Effector memory CD8-positive, alpha-beta T cell (primary cell): Measurements from ENCODE around the gene BCL2L15.
A peak's percentile ranks its signal among the peaks of the same experiment; 100 is the strongest.

ENCODE experiments used
- ATAC-seq: fragments of 150-1000 bp; cut with Tn5 transposase; replicated peaks from 2 replicates; pipeline ENCODE4 v1.10.0; 2021; ENCODE audit warnings: mild to moderate bottlenecking, moderate library complexity
- DNase-seq, 3 experiments: peaks; one replicate each; pipeline ENCODE4 v3.0.0; 2021
- H3K27ac Mint-ChIP-seq, 2 donors: one replicate each; pipeline ENCODE4 v1.8.0; 2022; ENCODE audit warnings: mild to moderate bottlenecking in 2 of 2, mixed read lengths in 2 of 2, moderate library complexity in 2 of 2
- H3K27me3 Mint-ChIP-seq, 2 donors: one replicate each; pipeline ENCODE4 v1.8.0; 2022; ENCODE audit warnings: mixed read lengths in 2 of 2
- H3K36me3 Mint-ChIP-seq: one replicate; pipeline ENCODE4 v1.8.0; 2022; ENCODE audit warnings: mild to moderate bottlenecking, moderate library complexity, mixed read lengths; ENCODE audit not compliant: insufficient read depth
- H3K4me1 Mint-ChIP-seq, 2 donors: one replicate each; pipeline ENCODE4 v1.8.0; 2022; ENCODE audit warnings: low read depth in 2 of 2, mixed read lengths in 2 of 2
- H3K4me3 Mint-ChIP-seq, 2 donors: one replicate each; pipeline ENCODE4 v1.8.0; 2022; ENCODE audit warnings: mild to moderate bottlenecking in 2 of 2, mixed read lengths in 2 of 2, moderate library complexity in 2 of 2
- H3K9me3 Mint-ChIP-seq, 2 donors: one replicate each; pipeline ENCODE4 v1.8.0; 2022; ENCODE audit warnings: mixed read lengths in 2 of 2

The BCL2L15 gene

GRCh38 chr1:113899111-113899510 is 11.7 kb upstream of the BCL2L15 start:
- Mint-ChIP-seq H3K27me3 (no peaks in the 10 kb centered on the region), H3K27ac (peak overlapping the region in 1 of 2 donors; percentile 67), H3K4me1 (peaks cover 33 to 71% of the 10 kb centered on the region in 2 donors), H3K9me3 (no peaks in the 10 kb centered on the region), H3K4me3 (no peak overlapping the region), H3K36me3 (peaks cover 55% of the 10 kb centered on the region)
- DNase-seq (no peak), ATAC-seq (no peak)

GRCh38 chr1:113898241-113898814 is 10.9 kb upstream of the BCL2L15 start:
- Mint-ChIP-seq H3K4me3 (no peak overlapping the region), H3K27me3 (no peaks in the 10 kb centered on the region), H3K9me3 (no peaks in the 10 kb centered on the region), H3K36me3 (peaks cover 55% of the 10 kb centered on the region), H3K4me1 (peaks cover 26 to 69% of the 10 kb centered on the region in 2 donors), H3K27ac (peak overlapping the region in 1 of 2 donors; percentile 4)
- no peak for DNase-seq
- no peak for ATAC-seq

GRCh38 chr1:113895961-113896360 is 8.6 kb upstream of the BCL2L15 start:
- no peaks in the 10 kb centered on the region for H3K9me3 Mint-ChIP-seq
- peak overlapping the region in 1 of 2 donors; percentile 67 for H3K27ac Mint-ChIP-seq
- DNase-seq: no peak
- H3K27me3 Mint-ChIP-seq: no peaks in the 10 kb centered on the region
- H3K36me3 Mint-ChIP-seq: peaks cover 48% of the 10 kb centered on the region
- ATAC-seq: no peak
- H3K4me3 Mint-ChIP-seq: no peak overlapping the region
- peaks cover 7 to 46% of the 10 kb centered on the region in 2 donors for H3K4me1 Mint-ChIP-seq

- no peak for ATAC-seq
- Mint-ChIP-seq H3K4me1 (peaks cover 10 to 41% of the 10 kb centered on the region in 2 donors), H3K36me3 (peaks cover 43% of the 10 kb centered on the region), H3K9me3 (no peaks in the 10 kb centered on the region), H3K4me3 (no peak overlapping the region), H3K27ac (peak overlapping the region in 1 of 2 donors; percentile 76), H3K27me3 (no peaks in the 10 kb centered on the region)
- no peak for DNase-seq
Observed at GRCh38 chr1:113895098-113895497, 7.7 kb upstream of the BCL2L15 start.

- H3K36me3 Mint-ChIP-seq: peaks cover 26% of the 10 kb centered on the region
- H3K4me1 Mint-ChIP-seq: peaks cover 9 to 29% of the 10 kb centered on the region in 2 donors
- ATAC-seq: no peak
- no peak overlapping the region for H3K4me3 Mint-ChIP-seq
- DNase-seq: no peak
- no peaks in the 10 kb centered on the region for H3K27me3 Mint-ChIP-seq
- H3K9me3 Mint-ChIP-seq: no peaks in the 10 kb centered on the region
- peak overlapping the region; percentile 5 to 76 for H3K27ac Mint-ChIP-seq
Observed at GRCh38 chr1:113893267-113893666, 5.9 kb upstream of the BCL2L15 start.

- H3K4me1 Mint-ChIP-seq: peaks cover 7 to 25% of the 10 kb centered on the region in 2 donors
- no peaks in the 10 kb centered on the region for H3K9me3 Mint-ChIP-seq
- H3K4me3 Mint-ChIP-seq: no peak overlapping the region
- H3K27me3 Mint-ChIP-seq: no peaks in the 10 kb centered on the region
- ATAC-seq (no peak), DNase-seq (no peak)
- H3K27ac Mint-ChIP-seq: peak overlapping the region in 1 of 2 donors; percentile 68
- peaks cover 12% of the 10 kb centered on the region for H3K36me3 Mint-ChIP-seq
Observed at GRCh38 chr1:113891631-113892220, 4.3 kb upstream of the BCL2L15 start.

GRCh38 chr1:113890816-113891215 is 3.4 kb upstream of the BCL2L15 start:
- Mint-ChIP-seq H3K27ac (no peak overlapping the region), H3K27me3 (no peaks in the 10 kb centered on the region), H3K4me1 (peaks cover 7 to 24% of the 10 kb centered on the region in 2 donors), H3K9me3 (no peaks in the 10 kb centered on the region), H3K36me3 (peaks cover 5% of the 10 kb centered on the region), H3K4me3 (no peak overlapping the region)
- no peak for DNase-seq
- no peak for ATAC-seq

GRCh38 chr1:113886417-113887401 is 672 bp downstream of the BCL2L15 start:
- H3K27me3 Mint-ChIP-seq: no peaks in the 10 kb centered on the region
- ATAC-seq: no peak
- H3K27ac Mint-ChIP-seq: peak overlapping the region in 1 of 2 donors; percentile 16
- no peak for DNase-seq
- peaks cover 10 to 12% of the 10 kb centered on the region in 2 donors for H3K4me1 Mint-ChIP-seq
- no peak overlapping the region for H3K4me3 Mint-ChIP-seq
- peaks cover 4% of the 10 kb centered on the region for H3K36me3 Mint-ChIP-seq
- H3K9me3 Mint-ChIP-seq: no peaks in the 10 kb centered on the region

GRCh38 chr1:113881661-113882060 is 5.7 kb downstream of the BCL2L15 start:
- Mint-ChIP-seq H3K4me3 (no peak overlapping the region), H3K27me3 (no peaks in the 10 kb centered on the region), H3K36me3 (peaks cover 4% of the 10 kb centered on the region), H3K4me1 (peaks cover 33 to 37% of the 10 kb centered on the region in 2 donors), H3K27ac (peak overlapping the region in 1 of 2 donors; percentile 26), H3K9me3 (no peaks in the 10 kb centered on the region)
- no peak for DNase-seq
- no peak for ATAC-seq

- peaks cover 0 to 1% of the 10 kb centered on the region in 2 donors for H3K9me3 Mint-ChIP-seq
- peaks cover 48 to 56% of the 10 kb centered on the region in 2 donors for H3K4me1 Mint-ChIP-seq
- H3K36me3 Mint-ChIP-seq: peaks cover under 1% of the 10 kb centered on the region
- DNase-seq (no peak), ATAC-seq (no peak)
- peak overlapping the region; percentile 66 to 74 for H3K4me3 Mint-ChIP-seq
- no peaks in the 10 kb centered on the region for H3K27me3 Mint-ChIP-seq
- peak overlapping the region; percentile 91 to 94 for H3K27ac Mint-ChIP-seq
Observed at GRCh38 chr1:113879739-113880038, 7.7 kb downstream of the BCL2L15 start.

GRCh38 chr1:113876176-113876575 is 11.2 kb downstream of the BCL2L15 start:
- Mint-ChIP-seq H3K9me3 (peaks cover 0 to 5% of the 10 kb centered on the region in 2 donors), H3K36me3 (peaks cover 7% of the 10 kb centered on the region), H3K27me3 (no peaks in the 10 kb centered on the region), H3K27ac (peak overlapping the region in 1 of 2 donors; percentile 97), H3K4me1 (peaks cover 61 to 75% of the 10 kb centered on the region in 2 donors), H3K4me3 (peak overlapping the region; percentile 36 to 54)
- ATAC-seq (no peak), DNase-seq (no peak)

- DNase-seq: no peak
- peak overlapping the region; percentile 36 to 54 for H3K4me3 Mint-ChIP-seq
- no peaks in the 10 kb centered on the region for H3K27me3 Mint-ChIP-seq
- no peak for ATAC-seq
- H3K9me3 Mint-ChIP-seq: peaks cover 0 to 5% of the 10 kb centered on the region in 2 donors
- H3K27ac Mint-ChIP-seq: peak overlapping the region; percentile 87 to 97
- H3K4me1 Mint-ChIP-seq: peaks cover 57 to 72% of the 10 kb centered on the region in 2 donors
- H3K36me3 Mint-ChIP-seq: peaks cover 9% of the 10 kb centered on the region
Observed at GRCh38 chr1:113875714-113876113, 11.7 kb downstream of the BCL2L15 start.

GRCh38 chr1:113874012-113874879 is 13.1 kb downstream of the BCL2L15 start:
- DNase-seq (no peak), ATAC-seq (peak; percentile 34)
- Mint-ChIP-seq H3K4me1 (peaks cover 46 to 70% of the 10 kb centered on the region in 2 donors), H3K27me3 (no peaks in the 10 kb centered on the region), H3K4me3 (peak overlapping the region; percentile 39 to 54), H3K36me3 (peaks cover 9% of the 10 kb centered on the region), H3K27ac (peak overlapping the region; percentile 87 to 97), H3K9me3 (peaks cover 0 to 5% of the 10 kb centered on the region in 2 donors)
